ENCODE measurements around the gene ADISSP. TPM values are rescaled to one million over a fixed set of nuclear protein-coding genes. Genes with fewer than 3 reads are reported as not detected.

ADISSP gene
- total RNA-seq, 1 experiment from 2014 or later, result 99.4 TPM

- ChIA-PET RAD21 (ENCODE audit: low non-redundant PET in 1 of 2, low total read pairs in 2 of 2, uncharacterized antibody in 2 of 2, unreplicated experiment in 2 of 2) (no interaction called here), POLR2A (no interaction called here), CTCF (interaction anchor here (1.6 kb wide), 1 partner anchor 9 kb away, joined by 5 read pairs; the partner anchor contains the start of gene CDC25B)
- Histone ChIP-seq H3K9me2 (ENCODE audit: insufficient read depth) (no peaks in the 10 kb centered on the region), H2AFZ (ENCODE audit: low read depth, low read length, poor library complexity, severe bottlenecking) (no peak overlapping the region), H3K27me3 (ENCODE audit: insufficient read depth, low read length) (no peaks in the 10 kb centered on the region), H3K4me2 (ENCODE audit: low read length) (peak overlapping the region; percentile 65; the same call in 1 of the 2 replicates), H3K4me1 (ENCODE audit: control insufficient read depth in 1 of 2, insufficient read depth in 2 of 2, low read length in 2 of 2) (peaks cover 47 to 76% of the 10 kb centered on the region in 2 experiments), H3K27ac (ENCODE audit: low read depth, low read length) (peak overlapping the region; percentile 100), H3K9me3 (ENCODE audit: control insufficient read depth in 1 of 2, insufficient read depth in 1 of 2, low read depth in 1 of 2, low read length in 2 of 2) (no peaks in the 10 kb centered on the region), H3K79me2 (ENCODE audit: insufficient read depth, low read length) (peaks cover 33% of the 10 kb centered on the region), H3K36me3 (ENCODE audit: control insufficient read depth in 1 of 2, insufficient read depth in 2 of 2, low read length in 2 of 2) (peaks cover 20 to 56% of the 10 kb centered on the region in 2 experiments; a peak in 3 of 4 replicates), H3K9ac (ENCODE audit: low read length) (peak overlapping the region; percentile 71; the same call in 1 of the 2 replicates), H4K20me1 (ENCODE audit: insufficient read depth) (no peaks in the 10 kb centered on the region), H3K4me3 (replicated peaks in 1 of 2; ENCODE audit: low read depth in 1 of 2, low read length in 2 of 2) (no peak overlapping the region)
- ATAC-seq, result no peak
- intact Hi-C loops (cut with micrococcal nuclease), result no loop called here
- BruUV-seq (replicated peaks), result no TSS peak
- DNase-seq (ENCODE audit: low read depth, low spot score), result no peak
- TF ChIP-seq SP1 (IDR thresholded peaks at IDR 0.05; ENCODE audit: low read depth) (no peak), RAD21 (IDR thresholded peaks at IDR 0.05; ENCODE audit: low read depth) (no peak), EZH2phosphoT487 (IDR thresholded peaks at IDR 0.05; ENCODE audit: borderline replicate concordance) (no peak), SRF (IDR thresholded peaks at IDR 0.05; ENCODE audit: low read depth) (no peak), EGR1 (IDR thresholded peaks at IDR 0.05; ENCODE audit: low read depth) (no peak), CBX3 (IDR thresholded peaks at IDR 0.05; ENCODE audit: low read depth) (no peak), ELF1 (IDR thresholded peaks at IDR 0.05; ENCODE audit: borderline replicate concordance, low read depth) (no peak), TCF7L2 (IDR thresholded peaks at IDR 0.05; ENCODE audit: borderline replicate concordance, extremely low read depth, insufficient read depth, insufficient read length) (no peak), POLR2AphosphoS5 (IDR thresholded peaks at IDR 0.05; ENCODE audit: low read depth, low read length) (no peak), YY1 (IDR thresholded peaks at IDR 0.05; ENCODE audit: extremely low read depth, insufficient replicate concordance, low read depth, low read length) (no peak), JUND (IDR thresholded peaks at IDR 0.05) (no peak), REST (IDR thresholded peaks at IDR 0.05; ENCODE audit: low read depth) (no peak), FOSL1 (IDR thresholded peaks at IDR 0.05; ENCODE audit: low read depth) (no peak), EZH2 (IDR thresholded peaks at IDR 0.05) (no peak), CTCF (IDR thresholded peaks at IDR 0.05 in 2 of 3, conservative IDR thresholded peaks at IDR 0.05 in 1 of 3; ENCODE audit: borderline replicate concordance in 1 of 3, insufficient read depth in 1 of 3, low read depth in 2 of 3, low read length in 2 of 3) (no peak), CEBPB (IDR thresholded peaks at IDR 0.05; ENCODE audit: low read depth) (no peak), ZFX (IDR thresholded peaks at IDR 0.05) (no peak), POLR2A (IDR thresholded peaks at IDR 0.05; ENCODE audit: borderline replicate concordance, extremely low read depth, insufficient read depth, insufficient read length) (no peak), ZNF274 (IDR thresholded peaks at IDR 0.05; ENCODE audit: low read depth, low read length) (no peak)
These were observed 37.2 kb upstream of the ADISSP start for GRCh38 chr20:3804781-3805180.

All from HCT116 (cell line).